ENCODE measurements around the gene PITPNM3.

PITPNM3 gene

GRCh38 chr17:6525141-6525540, 31.2 kb downstream of the PITPNM3 start:
- DNase-seq, result no peak

GRCh38 chr17:6524520-6524919, 31.8 kb downstream of the PITPNM3 start:
- DNase-seq, result no peak

GRCh38 chr17:6523809-6524355, 32.5 kb downstream of the PITPNM3 start:
- no peak for DNase-seq

GRCh38 chr17:6523330-6523729, 33.0 kb downstream of the PITPNM3 start:
- no peak for DNase-seq

GRCh38 chr17:6521586-6521985, 34.8 kb downstream of the PITPNM3 start:
- no peak for DNase-seq

- DNase-seq, result no peak
Observed at GRCh38 chr17:6517062-6517461, 39.3 kb downstream of the PITPNM3 start.

- no peak for DNase-seq
Observed at GRCh38 chr17:6514371-6514770, 42.0 kb downstream of the PITPNM3 start.

- DNase-seq, result no peak
Observed at GRCh38 chr17:6512552-6512951, 43.8 kb downstream of the PITPNM3 start.

GRCh38 chr17:6510321-6510977, 45.9 kb downstream of the PITPNM3 start:
- DNase-seq, result no peak

- no peak for DNase-seq
Observed at GRCh38 chr17:6509921-6510320, 46.4 kb downstream of the PITPNM3 start.

- DNase-seq, result no peak
Observed at GRCh38 chr17:6509031-6509771, 47.2 kb downstream of the PITPNM3 start.

- DNase-seq, result no peak
Observed at GRCh38 chr17:6508519-6509030, 47.8 kb downstream of the PITPNM3 start.

GRCh38 chr17:6508016-6508415, 48.3 kb downstream of the PITPNM3 start:
- DNase-seq, result no peak

- DNase-seq, result no peak
Observed at GRCh38 chr17:6507535-6507934, 48.8 kb downstream of the PITPNM3 start.

- DNase-seq, result no peak
Observed at GRCh38 chr17:6506679-6507231, 49.6 kb downstream of the PITPNM3 start.

- DNase-seq, result no peak
Observed at GRCh38 chr17:6505425-6506142, 50.8 kb downstream of the PITPNM3 start.

- no peak for DNase-seq
Observed at GRCh38 chr17:6503641-6504195, 52.6 kb downstream of the PITPNM3 start.

GRCh38 chr17:6502871-6503509, 53.4 kb downstream of the PITPNM3 start:
- no peak for DNase-seq

GRCh38 chr17:6502142-6502541, 54.2 kb downstream of the PITPNM3 start:
- no peak for DNase-seq

GRCh38 chr17:6501359-6501758, 55.0 kb downstream of the PITPNM3 start:
- DNase-seq, result no peak

GRCh38 chr17:6498901-6499540, 57.3 kb downstream of the PITPNM3 start:
- DNase-seq, result no peak

GRCh38 chr17:6498356-6498755, 58.0 kb downstream of the PITPNM3 start:
- DNase-seq, result no peak

Measured in NCI-H187 treated with DMSO at 0.1 percent for 48 hours (cell line).